Right atrium auricular region (tissue), 2 donors: ENCODE measurements around the gene NBPF1. TPM values are rescaled to one million over a fixed set of nuclear protein-coding genes. Genes with fewer than 3 reads are reported as not detected.
"Not testable (repeated sequence)": the region's sequence is repeated elsewhere in the genome, so short reads cannot be mapped to it uniquely, and the experiment has no call there.

Experiments used
- DNase-seq: peaks from one replicate; pipeline ENCODE4 v3.0.0-alpha.2; 2019; ENCODE audit warnings: low spot score
- H3K27ac ChIP-seq, 2 donors: fragments of 200-600 bp; sonication (generic); 1 replicate in 1 of 2; 2 replicates in 1 of 2; pipeline ENCODE4 v1.5.1; 2016 to 2019
- H3K27me3 ChIP-seq, 2 donors: fragments of 200-600 bp; sonication (generic); one replicate each; pipeline versions ENCODE4 v1.5.1 to v1.6.0; 2017 to 2019
- H3K36me3 ChIP-seq: fragments of 200-600 bp; sonication (generic); one replicate; pipeline ENCODE4 v1.5.1; 2016
- H3K4me1 ChIP-seq, 2 donors: fragments of 200-600 bp; sonication (generic); one replicate each; pipeline versions ENCODE4 v1.5.1 to v1.6.0; 2017 to 2019
- H3K4me3 ChIP-seq, 2 donors: fragments of 200-600 bp; sonication (generic); 1 replicate in 1 of 2; 2 replicates in 1 of 2; pipeline ENCODE4 v1.5.1; 2017 to 2019; ENCODE audit warnings: mild to moderate bottlenecking in 1 of 2, moderate library complexity in 1 of 2
- H3K9me3 ChIP-seq, 2 donors: fragments of 200-600 bp; sonication (generic); one replicate each; pipeline ENCODE4 v1.5.1; 2019
- total RNA-seq, 2 donors: library from RNA; depleted of rRNA; stranded (reverse); fragments of >200 nt; gene quantifications; one replicate each; pipeline ENCODE4 v1.1.0, GENCODE V29; 2016
- TF ChIP-seq, protein P1 (sequence below), 2 donors: fragments of 200-600 bp; sonication (generic); IDR thresholded peaks; one replicate each; pipeline ENCODE4 v1.5.1; 2019; ENCODE audit warnings: antibody characterized with exemption in 2 of 2

The NBPF1 gene
- total RNA-seq, 2 donors from 2014 or later: 15.1 to 20.0 TPM

DNA sequence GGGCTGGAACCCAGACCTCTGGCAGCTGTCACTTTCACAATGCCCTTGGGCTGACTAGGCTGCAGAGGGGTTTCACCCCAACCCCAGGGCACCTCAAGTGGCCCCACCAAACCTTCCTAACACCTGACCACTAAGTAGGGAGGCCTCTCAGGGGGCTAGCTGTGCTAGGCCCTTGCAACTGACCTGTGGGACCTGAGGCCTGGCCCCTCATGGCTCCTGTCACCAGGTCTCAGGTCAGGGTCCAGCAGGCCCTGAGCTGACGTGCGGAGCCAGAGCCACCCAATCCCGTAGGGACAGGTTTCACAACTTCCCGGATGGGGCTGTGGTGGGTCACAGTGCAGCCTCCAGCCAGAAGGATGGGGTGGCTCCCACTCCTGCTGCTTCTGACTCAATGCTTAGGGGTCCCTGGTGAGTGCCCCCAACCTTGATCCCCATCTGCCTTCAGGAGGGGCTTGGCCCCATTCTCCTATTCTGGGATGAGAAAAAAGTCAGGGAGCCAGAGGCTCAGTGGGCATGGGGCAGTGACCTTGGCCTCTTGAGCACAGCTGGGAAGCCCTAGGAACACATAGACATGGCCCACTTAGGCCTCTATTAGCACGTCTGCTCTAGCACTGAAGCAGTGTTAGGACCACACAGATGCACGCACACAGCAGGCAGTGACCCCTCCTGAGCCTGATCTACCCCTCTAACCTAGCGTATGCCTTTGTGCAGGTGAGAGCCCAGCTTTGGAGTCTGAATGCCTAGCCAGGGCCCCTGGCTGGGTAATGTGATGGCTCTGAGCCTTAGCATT is 32.1 kb upstream of the NBPF1 start:
- DNase-seq: peak; percentile 75
- peaks cover 0 to 43% of the 10 kb centered on the region in 2 donors for H3K4me1 ChIP-seq
- not testable (repeated sequence) for H3K27me3 ChIP-seq, H3K36me3 ChIP-seq, H3K9me3 ChIP-seq
- peak overlapping the region; percentile 81 to 83 for H3K27ac ChIP-seq
- peak overlapping the region; percentile 53 to 70 for H3K4me3 ChIP-seq

DNA sequence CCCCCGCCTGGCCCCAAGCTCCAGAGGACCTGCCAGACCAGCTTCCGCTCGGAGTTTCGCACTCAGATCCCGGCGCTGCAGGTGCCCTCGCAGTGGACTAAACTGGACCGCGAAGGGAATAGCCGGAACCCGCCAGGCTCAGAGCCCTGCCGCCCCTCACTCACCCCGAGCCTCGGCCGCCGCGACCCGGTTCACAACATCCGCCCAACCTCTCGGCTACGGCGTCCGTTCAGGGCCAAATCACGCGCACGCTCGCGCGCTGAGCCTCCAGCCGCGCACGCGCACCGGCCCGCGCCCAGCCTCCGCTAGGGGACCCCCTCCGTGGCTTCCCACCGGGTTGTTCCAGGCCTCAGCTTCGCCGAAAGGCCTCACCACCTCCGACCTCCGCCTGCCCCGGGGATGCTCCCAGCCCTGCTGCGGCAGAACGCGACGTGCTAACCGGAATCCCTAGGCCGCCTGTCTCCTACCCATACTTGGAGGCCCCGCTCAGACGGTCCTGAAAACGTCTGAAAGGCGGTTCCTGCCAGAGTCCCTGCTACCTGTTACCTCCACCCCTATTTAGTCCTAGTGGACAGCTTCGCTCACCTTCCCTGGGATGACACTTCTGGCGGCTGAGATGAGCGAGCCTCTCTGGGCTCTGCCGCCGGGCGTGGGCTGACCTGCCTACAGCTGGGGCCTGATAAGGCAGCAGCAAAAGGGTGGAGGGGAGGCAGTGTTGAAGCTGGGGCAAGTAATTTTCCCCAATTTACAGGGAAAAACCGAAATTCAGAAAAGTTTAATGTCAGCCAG is 31.3 kb upstream of the NBPF1 start:
- peak; percentile 98 for DNase-seq
- not testable (repeated sequence) for H3K36me3 ChIP-seq, H3K27me3 ChIP-seq, H3K9me3 ChIP-seq
- Histone ChIP-seq H3K4me3 (peak overlapping the region; percentile 53 to 70), H3K27ac (peak overlapping the region; percentile 81 to 83), H3K4me1 (peaks cover 0 to 43% of the 10 kb centered on the region in 2 donors)
- TF ChIP-seq, protein P1, sequence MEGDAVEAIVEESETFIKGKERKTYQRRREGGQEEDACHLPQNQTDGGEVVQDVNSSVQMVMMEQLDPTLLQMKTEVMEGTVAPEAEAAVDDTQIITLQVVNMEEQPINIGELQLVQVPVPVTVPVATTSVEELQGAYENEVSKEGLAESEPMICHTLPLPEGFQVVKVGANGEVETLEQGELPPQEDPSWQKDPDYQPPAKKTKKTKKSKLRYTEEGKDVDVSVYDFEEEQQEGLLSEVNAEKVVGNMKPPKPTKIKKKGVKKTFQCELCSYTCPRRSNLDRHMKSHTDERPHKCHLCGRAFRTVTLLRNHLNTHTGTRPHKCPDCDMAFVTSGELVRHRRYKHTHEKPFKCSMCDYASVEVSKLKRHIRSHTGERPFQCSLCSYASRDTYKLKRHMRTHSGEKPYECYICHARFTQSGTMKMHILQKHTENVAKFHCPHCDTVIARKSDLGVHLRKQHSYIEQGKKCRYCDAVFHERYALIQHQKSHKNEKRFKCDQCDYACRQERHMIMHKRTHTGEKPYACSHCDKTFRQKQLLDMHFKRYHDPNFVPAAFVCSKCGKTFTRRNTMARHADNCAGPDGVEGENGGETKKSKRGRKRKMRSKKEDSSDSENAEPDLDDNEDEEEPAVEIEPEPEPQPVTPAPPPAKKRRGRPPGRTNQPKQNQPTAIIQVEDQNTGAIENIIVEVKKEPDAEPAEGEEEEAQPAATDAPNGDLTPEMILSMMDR (IDR thresholded peaks at IDR 0.05): peak; percentile 67 to 76

- H3K4me1 ChIP-seq: peaks cover 0 to 43% of the 10 kb centered on the region in 2 donors
- no peaks in the 10 kb centered on the region for H3K27me3 ChIP-seq
- H3K27ac ChIP-seq: peak overlapping the region; percentile 81 to 83
- H3K36me3 ChIP-seq: no peaks in the 10 kb centered on the region
- H3K4me3 ChIP-seq: peak overlapping the region; percentile 53 to 70
- DNase-seq: no peak
- no peaks in the 10 kb centered on the region for H3K9me3 ChIP-seq
- TF ChIP-seq, protein P1 (IDR thresholded peaks at IDR 0.05): no peak
Measured at GRCh38 chr1:16644193-16644481, 30.8 kb upstream of the NBPF1 start.

GRCh38 chr1:16643476-16644192 is 30.3 kb upstream of the NBPF1 start:
- peak; percentile 63 for DNase-seq
- H3K36me3 ChIP-seq, H3K9me3 ChIP-seq, H3K27me3 ChIP-seq: not testable (repeated sequence)
- peaks cover 0 to 43% of the 10 kb centered on the region in 2 donors for H3K4me1 ChIP-seq
- peak overlapping the region in 1 of 2 donors; percentile 83 for H3K27ac ChIP-seq
- peak overlapping the region; percentile 53 to 70 for H3K4me3 ChIP-seq

- H3K4me1 ChIP-seq: peaks cover 0 to 43% of the 10 kb centered on the region in 2 donors
- not testable (repeated sequence) for H3K9me3 ChIP-seq, H3K4me3 ChIP-seq, H3K27ac ChIP-seq, H3K27me3 ChIP-seq, H3K36me3 ChIP-seq
- peak; percentile 66 for DNase-seq
Measured at GRCh38 chr1:16643001-16643411, 29.6 kb upstream of the NBPF1 start.

- not testable (repeated sequence) for H3K27me3 ChIP-seq, H3K4me3 ChIP-seq, H3K9me3 ChIP-seq, H3K36me3 ChIP-seq, H3K27ac ChIP-seq
- H3K4me1 ChIP-seq: peaks cover 0 to 39% of the 10 kb centered on the region in 2 donors
- peak; percentile 59 for DNase-seq
Measured at GRCh38 chr1:16642025-16642966, 28.9 kb upstream of the NBPF1 start.

DNA sequence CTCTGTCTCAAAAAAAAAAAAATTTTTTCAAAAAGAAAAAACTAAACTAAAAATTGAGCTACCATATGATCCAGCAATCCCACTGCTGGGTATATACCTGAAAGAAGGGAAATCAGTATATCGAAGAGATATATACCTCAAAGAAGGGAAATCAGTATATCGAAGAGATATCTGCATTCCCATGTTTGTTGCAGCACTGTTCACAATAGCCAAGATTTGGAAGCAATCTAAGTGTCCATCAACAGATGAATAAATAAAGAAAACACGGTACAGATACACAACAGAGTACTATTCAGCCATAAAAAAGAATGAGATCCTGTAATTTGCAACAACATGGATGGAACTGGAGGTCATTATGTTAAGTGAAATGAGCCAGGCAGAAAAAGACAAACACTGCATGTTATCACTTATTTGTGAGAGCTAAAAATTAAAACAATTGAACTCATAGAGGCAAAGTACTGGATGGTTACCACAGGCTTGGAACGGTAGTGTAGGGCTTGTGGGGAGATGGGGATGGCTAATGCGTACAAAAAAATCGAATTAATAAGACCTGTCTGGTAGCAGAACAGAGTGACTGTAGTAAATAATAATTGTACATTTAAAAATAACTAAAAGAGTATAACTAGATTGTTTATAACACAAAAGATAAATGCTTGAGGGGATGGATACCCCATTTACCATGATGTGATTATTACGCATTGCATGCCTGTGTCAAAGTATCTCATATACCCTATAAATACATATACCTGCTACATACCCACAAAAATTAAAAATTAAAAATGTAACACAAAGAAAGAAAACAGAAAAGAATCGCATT is 28.0 kb upstream of the NBPF1 start:
- not testable (repeated sequence) for H3K27me3 ChIP-seq, H3K4me3 ChIP-seq, H3K27ac ChIP-seq, H3K36me3 ChIP-seq, H3K9me3 ChIP-seq, DNase-seq
- H3K4me1 ChIP-seq: peaks cover 0 to 39% of the 10 kb centered on the region in 2 donors

GRCh38 chr1:16639091-16640031 is 26.0 kb upstream of the NBPF1 start:
- DNase-seq: peak; percentile 61
- H3K4me1 ChIP-seq: peaks cover 0 to 30% of the 10 kb centered on the region in 2 donors
- H3K27me3 ChIP-seq, H3K9me3 ChIP-seq, H3K36me3 ChIP-seq, H3K4me3 ChIP-seq, H3K27ac ChIP-seq: not testable (repeated sequence)

GRCh38 chr1:16637941-16638778 is 24.8 kb upstream of the NBPF1 start:
- H3K27ac ChIP-seq, H3K9me3 ChIP-seq, H3K27me3 ChIP-seq, H3K4me3 ChIP-seq: not testable (repeated sequence)
- Histone ChIP-seq H3K36me3 (peaks cover 10% of the 10 kb centered on the region), H3K4me1 (peaks cover 0 to 19% of the 10 kb centered on the region in 2 donors)
- DNase-seq: peak; percentile 60
